Sigmoid colon (tissue), 7 donors: Measurements from ENCODE around the gene ADORA1. TPM values are rescaled to one million over a fixed set of nuclear protein-coding genes. Genes with fewer than 3 reads are reported as not detected.

Experiments used
- DNase-seq: peaks from one replicate; pipeline ENCODE4 v3.0.0-alpha.2; 2019
- H3K27ac ChIP-seq, 4 donors: fragments of 200-600 bp; sonication (generic); one replicate each; pipeline ENCODE4 v1.5.1; 2016 to 2019; ENCODE audit warnings: mild to moderate bottlenecking in 1 of 4
- H3K27me3 ChIP-seq, 3 donors: fragments of 200-600 bp; sonication (generic); one replicate each; pipeline ENCODE4 v1.5.1; 2019; ENCODE audit warnings: mild to moderate bottlenecking in 1 of 3
- H3K36me3 ChIP-seq, 4 donors: fragments of 200-600 bp; sonication (generic); one replicate each; pipeline ENCODE4 v1.5.1; 2016 to 2019
- H3K4me1 ChIP-seq, 4 donors: fragments of 200-600 bp; sonication (generic); one replicate each; pipeline ENCODE4 v1.5.1; 2017 to 2019
- H3K4me3 ChIP-seq, 4 donors: fragments of 200-600 bp; sonication (generic); one replicate each; pipeline ENCODE4 v1.5.1; 2017 to 2019; ENCODE audit warnings: mild to moderate bottlenecking in 2 of 4, moderate library complexity in 1 of 4
- H3K9me3 ChIP-seq, 4 donors: fragments of 200-600 bp in 3 of 4; sonication (generic) in 3 of 4; one replicate each; pipeline versions ENCODE4 v1.5.1 to v1.6.1; 2013 to 2019
- EP300 ChIP-seq, 4 donors: sonication (generic); formaldehyde crosslinking; IDR thresholded peaks; one replicate each; pipeline ENCODE4 v1.6.1; 2017; ENCODE audit warnings: antibody characterized with exemption in 4 of 4
- POLR2A ChIP-seq, 2 donors: fragments of 450-650 bp; IDR thresholded peaks; one replicate each; pipeline ENCODE4 v1.6.1; 2016; ENCODE audit warnings: antibody characterized with exemption in 2 of 2, mild to moderate bottlenecking in 2 of 2, moderate library complexity in 2 of 2
- POLR2AphosphoS5 ChIP-seq, 4 donors: sonication (generic); formaldehyde crosslinking; IDR thresholded peaks; one replicate each; pipeline ENCODE4 v1.6.1; 2017; ENCODE audit warnings: antibody characterized with exemption in 4 of 4
- WGBS, 2 donors: extraction: QIAGEN DNeasy Blood & Tissue Kit; methylation state at CpG; one replicate each; pipeline ENCODE4 v1.1.7; 2013; 5-methylcytosine and 5-hydroxymethylcytosine counted together
- intact Hi-C: fragments of 100-400 bp; cut with DNase I; formaldehyde crosslinking; loops from one replicate; pipeline ENCODE4 v1.15.1; 2023
- polyA plus RNA-seq, 3 donors: library from polyadenylated mRNA; stranded (reverse); fragments of 200-250 nt; gene quantifications; one replicate each; pipeline ENCODE4 v1.2.3, GENCODE V29; 2013
- total RNA-seq, 4 donors: library from RNA; depleted of rRNA; stranded (reverse); fragments of >200 nt; gene quantifications; one replicate each; pipeline ENCODE4 v1.1.0, GENCODE V29; 2016
- TF ChIP-seq, protein P1 (sequence below), 4 experiments: fragments of 450-650 bp in 3 of 4; fragments of 200-600 bp in 1 of 4; IDR thresholded peaks; one replicate each; pipeline ENCODE4 v1.5.1; 2016 to 2019; ENCODE audit warnings: antibody characterized with exemption in 4 of 4, mild to moderate bottlenecking in 3 of 4, moderate library complexity in 2 of 4
- donor health status: healthy with polysubstance abuse.
- donor health status: Bipolar disorder and iron deficiency.
- donor health status: healthy.

ADORA1 gene
- total and polyA plus RNA-seq, 7 donors, result 0.33 to 1.3 (median 1.0) TPM; not detected in 3

- H3K27ac ChIP-seq, result no peak overlapping the region
- WGBS, 2 donors, result 91 to 94% methylated on average over 22 of the region's 22 CpGs
- intact Hi-C loops, result loop anchor here (1.0 to 5.0 kb wide), 2 partner anchors 44 to 132 kb away; partner anchors contain the start of gene ADORA1
- no peak overlapping the region for H3K4me3 ChIP-seq
- H3K36me3 ChIP-seq, result no peaks in the 10 kb centered on the region
- TF ChIP-seq POLR2A (IDR thresholded peaks at IDR 0.05) (no peak), EP300 (IDR thresholded peaks at IDR 0.05) (no peak)
- TF ChIP-seq, protein P1, sequence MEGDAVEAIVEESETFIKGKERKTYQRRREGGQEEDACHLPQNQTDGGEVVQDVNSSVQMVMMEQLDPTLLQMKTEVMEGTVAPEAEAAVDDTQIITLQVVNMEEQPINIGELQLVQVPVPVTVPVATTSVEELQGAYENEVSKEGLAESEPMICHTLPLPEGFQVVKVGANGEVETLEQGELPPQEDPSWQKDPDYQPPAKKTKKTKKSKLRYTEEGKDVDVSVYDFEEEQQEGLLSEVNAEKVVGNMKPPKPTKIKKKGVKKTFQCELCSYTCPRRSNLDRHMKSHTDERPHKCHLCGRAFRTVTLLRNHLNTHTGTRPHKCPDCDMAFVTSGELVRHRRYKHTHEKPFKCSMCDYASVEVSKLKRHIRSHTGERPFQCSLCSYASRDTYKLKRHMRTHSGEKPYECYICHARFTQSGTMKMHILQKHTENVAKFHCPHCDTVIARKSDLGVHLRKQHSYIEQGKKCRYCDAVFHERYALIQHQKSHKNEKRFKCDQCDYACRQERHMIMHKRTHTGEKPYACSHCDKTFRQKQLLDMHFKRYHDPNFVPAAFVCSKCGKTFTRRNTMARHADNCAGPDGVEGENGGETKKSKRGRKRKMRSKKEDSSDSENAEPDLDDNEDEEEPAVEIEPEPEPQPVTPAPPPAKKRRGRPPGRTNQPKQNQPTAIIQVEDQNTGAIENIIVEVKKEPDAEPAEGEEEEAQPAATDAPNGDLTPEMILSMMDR (IDR thresholded peaks at IDR 0.05), result no peak
- DNase-seq, result no peak
- H3K27me3 ChIP-seq, result peaks cover 0 to 3% (median 0%) of the 10 kb centered on the region in 3 donors
- no peaks in the 10 kb centered on the region for H3K4me1 ChIP-seq
- H3K9me3 ChIP-seq, result no peaks in the 10 kb centered on the region
Observed at GRCh38 chr1:203171341-203172183, 44.0 kb downstream of the ADORA1 start.

DNA sequence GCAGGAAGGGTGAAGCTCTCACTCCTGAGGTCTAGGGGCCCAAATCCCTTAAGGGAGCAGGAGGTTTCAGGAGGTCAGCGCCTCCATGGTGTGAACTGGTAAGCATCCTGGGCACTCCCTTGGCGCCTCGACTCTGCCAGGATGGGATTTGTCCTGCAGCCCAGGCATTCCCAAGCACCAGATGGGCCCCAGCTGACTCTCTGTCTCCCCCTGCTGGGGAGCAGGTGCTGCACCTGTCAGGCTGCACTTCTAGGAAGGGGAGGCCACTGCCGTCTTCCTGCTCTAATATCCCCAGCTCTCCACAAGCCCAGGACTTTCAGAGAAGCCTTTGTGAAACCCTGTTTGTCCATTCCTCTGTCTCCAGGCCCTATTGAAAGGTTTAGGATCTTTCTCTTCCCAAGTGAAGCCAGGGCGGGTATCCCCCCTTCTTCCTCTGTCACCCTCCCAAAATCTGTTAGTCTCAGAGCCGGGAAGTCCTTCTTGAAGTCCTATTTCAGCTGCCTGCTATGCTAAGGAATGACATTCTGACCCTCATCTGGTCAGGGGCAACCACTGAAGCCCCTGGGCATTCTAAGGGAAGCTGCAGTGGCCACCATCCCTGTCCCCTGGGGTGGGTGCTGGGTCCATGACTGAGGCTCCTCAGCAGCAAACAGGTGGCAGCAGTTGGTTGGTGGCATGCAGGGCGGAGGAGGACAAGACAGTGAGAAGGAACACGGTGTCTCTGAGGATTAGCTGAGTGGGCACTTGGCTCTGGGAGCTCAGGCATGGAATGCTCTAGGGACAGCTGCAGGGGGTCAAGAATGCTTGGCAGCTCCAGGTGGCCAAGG, 44.9 kb downstream of the ADORA1 start:
- no peaks in the 10 kb centered on the region for H3K36me3 ChIP-seq
- 43 to 50% methylated on average over 8 of the region's 8 CpGs for WGBS, 2 donors
- peak; percentile 79 for DNase-seq
- H3K9me3 ChIP-seq, result no peaks in the 10 kb centered on the region
- TF ChIP-seq POLR2AphosphoS5 (IDR thresholded peaks at IDR 0.05) (no peak), POLR2A (IDR thresholded peaks at IDR 0.05) (no peak), EP300 (IDR thresholded peaks at IDR 0.05) (no peak)
- TF ChIP-seq, protein P1 (IDR thresholded peaks at IDR 0.05), result peak; percentile 42 to 84 (median 70)
- no peak overlapping the region for H3K27ac ChIP-seq
- no peak overlapping the region for H3K4me3 ChIP-seq
- H3K4me1 ChIP-seq, result no peaks in the 10 kb centered on the region
- H3K27me3 ChIP-seq, result peaks cover 0 to 3% (median 0%) of the 10 kb centered on the region in 3 donors
- intact Hi-C loops, result loop anchor here (1.0 to 5.0 kb wide), 2 partner anchors 45 to 133 kb away; partner anchors contain the start of gene ADORA1

DNA sequence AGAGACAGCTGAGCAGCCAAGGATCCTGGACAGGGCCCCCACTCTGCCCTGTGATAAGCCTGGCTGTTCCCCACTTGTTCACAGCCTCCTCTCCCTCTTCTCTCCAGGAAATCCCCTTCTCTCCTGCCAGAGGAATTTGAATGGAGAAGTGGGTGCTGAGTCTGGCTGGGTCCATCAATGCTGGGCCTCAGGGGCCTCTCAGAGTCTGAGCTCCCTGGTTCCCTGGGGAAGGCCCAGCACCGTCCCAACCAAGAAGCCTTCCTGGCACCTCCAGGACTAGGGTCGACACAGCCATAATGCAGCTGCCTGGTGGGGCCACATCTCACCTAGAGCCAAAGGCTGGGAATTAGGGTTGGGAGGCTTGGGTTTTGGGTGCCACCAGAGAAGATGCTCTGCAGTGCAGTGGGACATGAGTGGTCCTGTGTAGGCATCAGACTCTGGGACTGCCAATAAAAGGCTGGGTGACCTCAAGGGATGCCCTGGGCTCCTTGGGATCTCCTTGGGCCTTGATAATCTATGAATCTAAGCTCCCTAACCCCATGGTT, 45.6 kb downstream of the ADORA1 start:
- WGBS, 2 donors, result 80 to 85% methylated on average over 2 of the region's 2 CpGs
- TF ChIP-seq, protein P1 (IDR thresholded peaks at IDR 0.05), result no peak
- TF ChIP-seq EP300 (IDR thresholded peaks at IDR 0.05) (no peak), POLR2AphosphoS5 (IDR thresholded peaks at IDR 0.05) (no peak), POLR2A (IDR thresholded peaks at IDR 0.05) (no peak)
- intact Hi-C loops, result loop anchor here (5.0 kb wide), 1 partner anchor 46 kb away; the partner anchor contains the start of gene ADORA1
- Histone ChIP-seq H3K4me3 (no peak overlapping the region), H3K9me3 (no peaks in the 10 kb centered on the region), H3K4me1 (no peaks in the 10 kb centered on the region), H3K36me3 (no peaks in the 10 kb centered on the region), H3K27ac (no peak overlapping the region), H3K27me3 (peaks cover 0 to 3% (median 0%) of the 10 kb centered on the region in 3 donors)
- DNase-seq, result no peak

DNA sequence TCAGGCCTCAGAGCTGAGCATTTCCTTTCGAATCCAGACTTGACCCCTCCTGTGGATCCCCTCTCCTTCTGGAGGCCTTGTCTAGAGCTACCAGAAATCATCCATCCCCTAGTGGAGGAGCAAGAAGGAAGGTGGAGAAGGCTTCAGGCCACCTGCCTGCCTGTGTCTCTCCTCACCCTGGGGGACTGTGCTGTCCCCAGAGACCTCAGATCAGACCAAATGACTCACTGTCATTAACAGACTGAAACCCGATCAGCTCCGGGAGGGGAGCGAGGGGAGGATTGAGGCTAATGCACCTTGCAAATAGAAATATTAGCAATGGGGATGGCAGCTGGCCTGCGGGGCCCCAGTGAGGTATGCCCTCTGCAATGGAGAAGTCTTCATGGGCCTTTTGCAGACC, 46.0 kb downstream of the ADORA1 start:
- intact Hi-C loops, result loop anchor here (5.0 kb wide), 1 partner anchor 46 kb away; the partner anchor contains the start of gene ADORA1
- no peak for TF ChIP-seq POLR2A (IDR thresholded peaks at IDR 0.05)
- TF ChIP-seq, protein P1 (IDR thresholded peaks at IDR 0.05), result no peak
- no peak for TF ChIP-seq EP300 (IDR thresholded peaks at IDR 0.05)
- no peak for TF ChIP-seq POLR2AphosphoS5 (IDR thresholded peaks at IDR 0.05)
- DNase-seq, result no peak
- 79 to 91% methylated on average over 5 of the region's 5 CpGs for WGBS, 2 donors
- Histone ChIP-seq H3K36me3 (no peaks in the 10 kb centered on the region), H3K27ac (no peak overlapping the region), H3K9me3 (no peaks in the 10 kb centered on the region), H3K27me3 (peaks cover 0 to 3% (median 0%) of the 10 kb centered on the region in 3 donors), H3K4me3 (no peak overlapping the region), H3K4me1 (no peaks in the 10 kb centered on the region)
